HG03025 (cell line): Measurements from ENCODE around the gene PIAS4.
A peak's percentile ranks its signal among the peaks of the same experiment; 100 is the strongest.

Source experiments
- ATAC-seq: cut with Tn5 transposase; IDR thresholded peaks from one replicate; pipeline ENCODE4 v1.9.1; 2021; ENCODE audit warnings: mild to moderate bottlenecking, moderate library complexity; ENCODE audit not compliant: unreplicated experiment, low FRiP score

PIAS4 gene

DNA sequence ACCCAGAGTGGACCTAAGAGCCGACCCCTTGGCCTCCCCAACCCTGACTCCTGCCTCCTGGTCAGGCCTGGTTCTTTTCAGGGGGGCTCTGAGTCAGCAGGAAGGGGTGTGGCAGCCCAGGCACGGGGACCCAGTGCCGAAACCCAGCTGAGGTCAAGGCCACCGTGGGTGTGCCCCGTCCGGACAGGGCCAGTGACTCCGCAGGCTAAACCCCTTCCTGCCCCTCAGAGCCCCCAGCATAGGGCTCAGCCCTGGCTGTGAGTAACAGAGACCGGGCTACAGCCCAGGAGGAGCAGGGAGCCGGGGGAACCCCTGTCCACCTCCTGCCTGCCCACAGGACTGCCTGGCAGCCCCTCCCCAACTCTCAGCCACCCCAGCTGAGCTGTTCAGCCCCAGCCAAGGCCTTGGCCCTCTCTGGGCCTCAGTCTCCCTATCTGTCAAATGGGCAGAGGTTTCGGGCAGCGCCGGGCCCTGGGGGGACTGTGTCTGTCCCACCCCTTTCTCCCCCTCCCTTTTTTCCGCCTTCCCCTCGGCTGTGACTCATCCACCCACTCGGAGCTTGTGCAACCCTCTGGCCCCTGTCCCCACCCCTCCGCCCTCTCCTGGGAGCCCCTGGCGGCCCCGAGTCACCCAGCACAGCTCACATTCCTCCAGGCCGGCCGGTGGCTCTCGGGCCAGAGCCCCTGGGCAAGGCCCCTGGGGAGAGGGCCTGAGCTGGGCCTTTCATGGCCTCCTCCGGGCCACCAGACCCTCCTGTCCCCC lies 50.6 kb downstream of the PIAS4 start:
- ATAC-seq, result no peak

DNA sequence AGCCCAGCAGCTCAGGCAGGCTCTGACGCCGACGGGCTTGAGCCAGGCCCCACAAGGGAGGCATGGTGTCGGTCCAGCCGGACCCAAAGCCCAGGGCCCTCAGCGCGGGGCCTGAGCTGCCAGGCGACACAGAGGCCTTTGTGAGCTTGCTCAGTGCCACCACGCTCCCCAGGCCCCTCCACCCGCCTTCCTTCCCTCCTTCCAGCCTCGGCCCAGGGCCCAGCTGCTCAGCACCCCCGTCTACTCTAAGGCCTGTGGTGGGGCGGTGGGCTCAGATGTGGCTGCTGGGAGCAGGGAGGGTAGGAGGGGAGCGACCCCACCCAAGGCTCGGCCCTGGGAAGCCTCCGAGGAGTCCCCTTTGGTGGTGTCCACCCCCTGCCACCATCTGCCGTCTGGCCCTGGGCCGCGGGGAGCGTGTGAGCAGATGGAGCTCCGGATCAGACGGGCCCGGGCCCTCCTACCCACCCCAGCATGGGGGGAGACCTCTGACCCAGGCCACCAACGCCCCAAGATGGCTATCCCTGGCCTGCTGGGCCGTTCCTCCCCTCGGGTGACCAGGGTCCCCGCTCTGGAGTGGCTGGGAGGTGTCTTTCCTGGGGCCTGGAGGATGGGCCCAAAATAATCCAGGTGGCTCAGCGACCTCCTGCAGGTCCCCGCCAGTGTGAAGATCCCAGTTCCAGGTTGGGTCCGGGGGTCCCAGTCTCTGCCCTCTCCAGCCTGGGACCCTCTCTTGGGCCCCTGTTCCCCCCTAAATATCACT lies 51.3 kb downstream of the PIAS4 start:
- ATAC-seq, result no peak

DNA sequence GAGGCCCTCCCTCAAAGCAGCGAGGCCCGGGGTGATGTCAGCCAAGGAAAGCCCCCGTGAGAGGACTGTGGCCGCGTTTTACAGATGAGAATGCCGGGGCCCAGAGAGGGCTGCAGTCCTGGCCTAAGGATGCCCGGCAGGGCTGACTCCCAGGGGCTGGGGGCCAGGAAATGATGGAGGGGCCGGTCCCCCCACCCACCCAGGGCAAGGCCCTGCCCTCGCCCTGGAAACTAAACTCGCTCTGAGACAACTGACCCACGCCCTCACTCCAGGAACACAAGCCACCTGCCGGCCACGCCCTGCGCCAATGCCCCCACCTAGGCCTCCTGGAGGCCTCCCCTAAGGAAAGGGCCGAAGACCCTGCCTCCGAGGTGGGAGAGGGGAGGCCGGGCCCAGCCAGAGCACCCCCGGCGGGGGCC lies 51.9 kb downstream of the PIAS4 start:
- no peak for ATAC-seq

DNA sequence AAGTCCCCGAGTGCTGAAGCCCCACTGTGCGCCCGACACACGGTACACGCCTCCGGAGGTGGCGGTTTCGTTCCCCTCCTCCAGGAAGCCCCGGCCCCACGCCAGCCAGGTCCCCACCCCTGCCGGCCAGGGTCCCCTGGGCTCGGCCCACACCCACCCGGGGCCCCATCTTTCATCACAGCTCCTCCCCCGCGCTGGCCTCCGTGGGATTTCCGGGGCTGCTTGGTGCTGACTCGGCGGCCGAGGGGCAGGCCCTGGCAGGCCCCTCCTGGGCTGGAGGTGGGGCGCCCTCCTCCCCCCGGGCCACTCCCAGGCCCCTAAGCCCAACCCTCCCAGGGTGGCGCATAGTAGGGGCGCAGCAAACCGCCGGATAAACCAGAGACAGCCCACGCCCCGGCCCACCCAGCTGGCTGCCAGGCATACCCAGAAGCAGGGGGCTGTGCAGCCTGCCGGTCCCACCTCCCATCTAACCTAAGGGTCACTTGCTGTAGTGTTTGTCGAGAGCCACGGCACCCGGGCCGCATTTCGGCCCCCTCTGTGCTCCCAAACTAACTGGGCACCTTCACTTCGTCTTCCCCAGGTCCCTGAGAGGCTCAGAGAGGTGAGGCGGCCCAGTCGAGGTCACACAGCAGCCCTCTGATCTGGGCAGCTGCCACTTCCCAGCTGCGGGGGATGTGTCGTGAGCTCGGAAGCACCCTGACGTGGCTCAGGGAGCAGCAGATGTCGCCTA lies 52.5 kb downstream of the PIAS4 start:
- ATAC-seq, result no peak

DNA sequence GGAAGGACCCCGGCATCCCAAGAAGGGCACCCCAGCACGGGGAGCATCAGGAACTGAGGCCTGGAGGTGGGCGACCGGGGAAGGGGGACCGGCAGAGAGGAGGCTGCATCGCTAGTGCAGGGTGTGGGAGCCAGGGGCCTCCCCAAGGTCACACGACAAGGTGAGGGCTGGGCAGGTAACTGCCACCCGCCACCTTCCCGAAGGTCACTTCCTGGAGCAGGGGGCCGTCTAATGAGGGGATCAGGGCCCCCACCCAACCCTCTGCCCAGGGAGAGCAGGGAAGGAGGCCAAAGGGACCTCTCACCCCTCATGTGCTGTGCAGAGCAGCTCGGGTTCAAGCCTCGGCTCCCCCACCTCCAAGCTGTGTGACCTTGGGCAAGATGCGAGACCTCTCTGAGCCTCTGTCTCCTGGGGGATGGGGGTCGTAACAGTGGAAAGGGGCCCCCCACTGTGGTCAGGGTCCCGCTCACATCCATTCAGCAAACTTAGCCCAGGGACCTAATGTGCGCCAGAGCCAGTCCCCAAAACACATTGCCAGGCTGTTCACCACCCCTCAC lies 53.2 kb downstream of the PIAS4 start:
- ATAC-seq, result no peak

DNA sequence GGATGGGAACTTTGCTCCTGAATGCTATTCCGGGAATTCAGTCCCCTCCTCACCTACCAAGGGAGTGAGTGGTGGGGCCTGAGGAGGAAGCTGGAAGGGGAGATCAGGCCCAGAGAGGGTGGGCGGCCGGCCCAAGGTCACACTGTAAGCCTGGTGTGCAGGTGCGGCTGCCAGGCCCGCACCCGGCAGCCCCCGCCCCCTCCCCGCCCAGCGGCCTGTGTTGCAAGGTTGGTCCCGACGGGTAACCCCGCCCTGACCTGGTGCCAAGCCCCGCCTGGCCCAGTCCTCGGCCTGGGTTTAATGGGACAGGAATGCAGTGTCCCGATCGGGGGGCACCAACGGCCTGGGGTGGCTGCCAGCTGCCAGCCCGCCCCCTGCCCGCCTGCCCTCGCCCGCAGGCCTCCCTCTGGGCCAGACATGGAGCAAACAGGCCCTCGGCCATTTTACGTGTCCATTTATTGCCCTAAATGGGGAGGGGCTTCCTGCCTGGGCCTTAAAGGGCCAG lies 53.7 kb downstream of the PIAS4 start:
- no peak for ATAC-seq

DNA sequence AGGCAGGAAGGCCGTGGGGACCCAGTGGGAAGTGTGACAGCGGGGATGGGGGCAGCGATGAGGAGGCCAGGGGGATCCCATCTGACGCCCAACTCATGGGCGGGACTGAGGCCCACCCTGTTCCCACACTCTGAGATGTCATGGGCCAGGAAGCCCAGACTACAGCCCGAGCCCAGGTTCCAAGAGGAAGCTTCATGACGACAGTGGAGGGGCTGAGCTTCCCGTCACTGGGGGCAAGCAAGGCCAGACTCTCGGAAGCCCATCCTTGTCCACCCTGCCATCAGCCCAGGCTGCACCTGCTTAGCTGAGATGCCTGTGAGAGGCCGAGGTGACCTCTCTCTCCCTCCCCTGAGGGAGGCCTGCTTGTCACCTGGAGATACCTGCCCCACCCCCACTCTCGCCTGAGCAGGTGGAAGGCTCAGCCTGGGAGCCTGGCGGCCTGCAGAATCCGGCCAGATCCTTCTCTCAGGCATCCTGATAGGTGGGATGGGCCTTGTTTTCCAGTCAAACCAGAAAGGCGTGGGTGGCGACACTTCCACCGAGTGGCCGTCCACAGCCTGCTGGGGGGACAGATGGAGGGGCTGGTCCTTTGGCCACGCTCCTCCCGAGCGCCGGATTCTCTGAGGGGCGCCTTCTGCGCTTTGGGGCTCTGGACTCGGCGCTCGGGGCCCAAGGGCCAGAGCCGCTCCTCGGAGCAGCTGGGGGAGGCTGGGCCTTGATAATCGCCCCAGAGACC lies 54.3 kb downstream of the PIAS4 start:
- no peak for ATAC-seq

DNA sequence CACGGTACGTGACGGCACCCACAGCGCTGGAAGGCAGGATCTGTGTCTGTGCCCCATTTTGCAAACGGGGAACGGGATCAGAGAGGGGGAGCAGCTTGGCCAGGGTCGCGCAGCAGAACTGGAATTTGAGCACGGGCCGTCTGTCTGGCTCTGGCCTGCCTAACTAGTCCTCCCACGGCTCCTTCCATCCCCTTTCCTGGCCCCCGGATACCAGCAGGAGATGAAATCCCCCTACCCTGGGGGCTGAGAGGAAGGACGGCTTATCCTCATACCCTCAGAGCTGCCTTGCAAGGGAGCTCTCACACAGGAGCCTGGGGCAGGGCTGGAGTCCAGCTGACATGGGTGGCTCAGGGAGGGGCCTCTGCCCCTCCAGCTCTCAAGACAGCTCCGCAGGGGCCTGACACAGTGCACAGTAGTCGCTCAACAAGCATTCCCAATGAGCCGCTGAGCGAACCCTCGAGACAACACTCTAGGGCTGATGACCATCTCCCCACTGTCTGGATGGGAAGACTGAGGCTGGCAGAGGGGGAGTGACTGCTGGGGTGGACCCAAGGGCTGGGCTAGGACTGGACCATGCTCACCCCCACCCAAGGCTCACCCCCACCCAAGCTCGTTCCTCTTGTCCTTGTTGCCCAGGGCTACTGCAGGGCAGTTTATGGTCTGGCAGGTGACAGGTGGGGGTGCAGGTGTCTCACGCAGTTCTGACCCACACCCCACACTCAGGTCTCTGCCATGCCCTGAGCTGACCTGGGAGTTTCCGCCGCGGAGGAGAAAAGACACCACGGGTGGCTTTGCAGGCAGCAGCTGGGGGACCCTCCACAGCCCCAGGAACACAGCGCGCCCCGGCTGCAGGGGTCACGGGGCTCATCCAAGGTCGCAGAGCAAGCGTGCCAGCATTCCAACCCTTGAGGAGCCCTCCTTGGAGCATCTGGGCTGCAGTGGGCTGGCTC lies 55.2 kb downstream of the PIAS4 start:
- ATAC-seq, result no peak

DNA sequence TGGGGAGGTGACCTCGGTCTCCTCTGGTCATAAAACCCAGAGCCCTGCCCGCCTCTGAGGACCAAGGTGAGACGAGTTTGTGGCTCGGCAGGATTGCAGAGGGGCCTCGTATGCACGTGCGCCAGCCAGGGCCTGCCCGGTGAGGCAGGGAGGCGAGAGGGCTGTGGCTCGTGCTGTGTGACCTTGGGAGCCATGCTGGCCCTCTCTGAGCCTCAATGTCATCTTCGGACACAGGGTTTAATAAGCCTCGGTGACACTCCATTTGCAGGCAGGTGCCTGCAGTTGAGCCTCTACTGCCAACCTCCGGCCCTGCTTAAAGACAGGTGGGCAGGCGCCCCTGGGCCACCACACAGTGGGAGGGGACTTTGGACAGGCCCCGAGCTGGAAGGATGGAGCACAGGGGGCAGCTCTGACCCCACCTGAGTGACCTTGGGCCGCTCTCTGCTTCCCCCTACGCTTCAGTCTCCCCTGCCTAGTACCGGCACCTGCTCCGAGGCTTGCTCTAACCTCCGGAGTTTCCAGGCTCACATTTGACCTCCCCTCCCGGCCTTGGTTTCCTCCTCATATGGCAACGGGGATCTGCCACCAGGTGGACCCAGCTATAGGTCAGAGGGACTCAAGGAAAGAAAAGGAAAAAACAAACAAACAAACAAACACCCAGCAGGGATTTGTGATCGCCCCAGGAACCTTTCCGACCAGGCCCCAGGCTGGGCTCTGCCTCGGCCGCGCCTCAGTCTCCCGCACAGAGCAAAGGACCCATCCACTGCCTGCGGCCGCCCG lies 56.0 kb downstream of the PIAS4 start:
- ATAC-seq, result no peak

DNA sequence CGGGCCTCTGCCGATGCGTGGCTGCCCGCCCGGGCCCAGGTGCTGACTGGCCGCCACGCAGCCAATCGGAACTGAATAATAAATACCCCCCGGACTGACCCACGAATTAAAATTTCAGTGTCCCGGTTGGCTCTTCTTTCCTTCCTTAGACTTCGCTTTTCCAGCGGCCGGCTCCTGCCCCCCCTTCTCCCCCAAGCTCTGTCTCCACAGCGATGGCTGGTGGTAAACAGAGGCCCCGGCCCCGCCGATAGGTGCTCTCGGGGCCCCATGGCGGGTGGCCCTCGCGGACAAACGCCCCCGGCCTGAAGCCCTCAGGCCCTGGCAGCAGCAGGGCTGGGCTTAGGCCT lies 56.6 kb downstream of the PIAS4 start:
- ATAC-seq, result no peak

DNA sequence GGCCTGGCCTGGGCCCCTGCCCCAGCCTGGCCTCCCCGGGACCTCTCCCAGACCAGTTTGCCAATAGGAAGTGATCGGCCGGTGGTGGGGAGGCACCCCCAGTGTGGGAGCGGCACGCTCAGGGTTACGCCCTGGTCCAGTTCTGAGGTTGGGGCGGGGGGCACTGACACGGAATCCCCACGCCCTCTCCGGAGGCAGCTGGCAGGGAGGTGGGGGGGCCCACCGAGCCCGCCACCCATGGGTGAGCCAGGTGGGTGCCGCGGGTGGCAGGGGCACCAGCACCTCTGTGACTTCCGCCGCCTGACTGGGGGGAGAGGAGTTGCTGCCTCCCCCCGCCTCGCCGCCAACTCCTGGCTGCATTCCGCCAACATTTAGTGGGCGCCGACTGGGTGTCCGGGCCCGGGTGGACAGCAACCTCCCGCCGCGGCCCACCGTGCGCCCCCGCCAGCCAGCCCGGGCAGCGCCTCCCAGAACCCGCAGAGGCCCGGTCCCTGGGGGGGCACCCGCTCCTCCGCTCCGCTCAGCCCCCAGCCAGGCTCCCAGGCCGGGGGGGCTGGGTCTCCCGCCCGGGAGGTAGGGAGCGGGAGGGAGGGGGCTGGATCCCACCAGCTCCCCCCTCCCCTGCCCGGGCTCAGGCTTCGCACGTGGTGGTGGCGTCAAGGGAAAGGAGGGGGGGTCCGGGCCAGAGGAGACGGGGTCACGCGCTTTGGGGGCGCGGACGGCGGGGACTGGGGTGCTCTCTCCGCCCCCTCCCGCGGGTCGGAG lies 57.1 kb downstream of the PIAS4 start:
- ATAC-seq, result peak; percentile 0

DNA sequence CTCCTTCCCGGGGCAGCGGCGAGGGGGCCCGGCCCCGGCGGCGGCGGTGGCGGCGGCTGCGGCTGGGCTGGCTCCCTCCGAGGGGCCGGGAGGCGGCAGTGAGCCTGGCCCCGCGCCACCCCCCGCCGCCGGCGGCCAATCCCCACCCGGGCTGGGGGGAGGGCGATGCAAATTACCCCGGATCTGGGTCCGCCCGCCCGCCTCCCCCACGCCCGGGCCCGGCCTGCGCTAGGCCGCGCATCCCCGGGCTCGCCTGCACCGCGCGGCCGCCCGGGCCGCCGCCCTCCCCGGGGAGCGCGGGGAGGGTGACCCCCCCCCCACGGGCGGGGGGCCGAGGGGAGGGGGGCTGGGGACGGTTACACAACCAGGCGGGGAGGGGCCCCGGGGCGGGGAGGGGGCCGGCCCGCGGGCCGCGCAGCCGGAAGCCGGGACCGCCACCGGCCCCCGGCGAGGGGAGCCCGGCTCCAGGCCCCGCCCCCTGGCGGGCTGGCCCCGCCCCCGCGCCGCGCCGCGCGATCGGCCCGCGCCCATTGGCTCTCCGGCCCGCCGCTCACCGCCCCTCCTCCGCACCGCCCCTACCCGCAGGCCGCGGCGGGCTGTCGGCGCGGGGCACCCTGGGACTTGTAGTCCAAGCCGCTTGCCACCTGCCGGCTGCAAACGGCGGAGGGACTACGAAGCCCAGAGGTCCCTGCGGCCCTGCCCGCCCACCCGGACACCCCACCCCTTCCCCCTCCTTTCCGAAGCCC lies 58.1 kb downstream of the PIAS4 start:
- peak; percentile 58 for ATAC-seq

DNA sequence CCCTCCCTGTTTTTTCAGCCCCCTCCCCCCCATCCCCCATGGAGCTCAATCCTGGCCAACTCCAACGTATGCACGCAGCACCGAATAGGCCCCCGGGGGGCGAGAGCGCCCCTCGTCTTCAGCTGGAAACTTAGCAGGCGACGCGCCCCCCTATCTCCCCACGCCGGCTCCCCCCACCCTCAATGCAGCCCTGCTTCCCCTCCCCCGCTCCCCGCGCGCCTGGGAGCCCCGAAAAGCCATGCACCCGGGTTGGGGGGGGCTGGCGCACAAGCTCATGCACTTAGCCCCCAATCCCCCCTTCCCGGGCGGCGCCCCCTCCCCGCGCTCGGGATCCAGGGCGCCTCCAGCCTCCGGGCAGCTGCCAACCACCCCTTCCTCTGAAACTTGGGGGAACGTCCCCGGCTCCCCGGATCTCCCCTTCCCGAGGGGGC lies 58.7 kb downstream of the PIAS4 start:
- ATAC-seq, result no peak

DNA sequence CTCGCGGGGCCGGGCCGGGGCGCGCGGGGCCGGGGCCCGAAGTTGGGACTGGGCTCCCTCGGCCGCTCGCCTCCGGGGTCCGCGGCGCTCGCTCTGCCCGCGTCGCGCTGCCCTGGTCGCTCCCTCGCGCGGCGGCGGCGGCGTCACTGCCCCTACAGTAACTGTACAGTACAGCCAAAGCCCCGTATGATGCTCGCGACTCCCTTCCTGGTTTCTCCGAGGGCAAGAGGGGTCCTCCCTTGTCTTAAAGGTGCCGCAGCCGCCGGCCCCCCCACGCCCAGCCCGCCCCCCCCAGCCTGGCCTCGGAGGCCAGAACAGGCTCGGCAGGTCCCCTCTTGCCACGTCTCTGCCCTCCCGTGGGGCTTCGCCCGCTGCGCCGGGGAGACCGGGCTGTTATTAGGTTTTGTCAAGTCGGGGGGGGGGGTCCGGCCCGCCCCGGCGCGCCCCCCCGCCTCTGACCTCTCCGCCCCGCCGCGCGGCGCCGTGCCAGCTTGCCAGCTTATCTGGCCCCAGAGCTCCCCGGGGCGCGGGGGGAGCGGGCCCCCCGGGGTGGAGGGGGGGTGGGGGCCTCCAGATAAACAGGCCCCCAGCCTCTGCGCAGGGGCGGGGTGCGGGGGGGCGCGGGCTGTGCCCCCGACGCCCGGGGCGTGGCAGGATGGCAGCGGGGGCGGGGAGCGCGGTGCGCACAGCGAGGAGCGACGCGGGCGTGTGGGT lies 59.3 kb downstream of the PIAS4 start, which contains the start of gene ZBTB7A:
Gene ZBTB7A, minus strand, starts transcription at position 218 of the 714 bp plus-strand sequence. CDS start 11,667 bp downstream, outside the sequence.
- no peak for ATAC-seq

DNA sequence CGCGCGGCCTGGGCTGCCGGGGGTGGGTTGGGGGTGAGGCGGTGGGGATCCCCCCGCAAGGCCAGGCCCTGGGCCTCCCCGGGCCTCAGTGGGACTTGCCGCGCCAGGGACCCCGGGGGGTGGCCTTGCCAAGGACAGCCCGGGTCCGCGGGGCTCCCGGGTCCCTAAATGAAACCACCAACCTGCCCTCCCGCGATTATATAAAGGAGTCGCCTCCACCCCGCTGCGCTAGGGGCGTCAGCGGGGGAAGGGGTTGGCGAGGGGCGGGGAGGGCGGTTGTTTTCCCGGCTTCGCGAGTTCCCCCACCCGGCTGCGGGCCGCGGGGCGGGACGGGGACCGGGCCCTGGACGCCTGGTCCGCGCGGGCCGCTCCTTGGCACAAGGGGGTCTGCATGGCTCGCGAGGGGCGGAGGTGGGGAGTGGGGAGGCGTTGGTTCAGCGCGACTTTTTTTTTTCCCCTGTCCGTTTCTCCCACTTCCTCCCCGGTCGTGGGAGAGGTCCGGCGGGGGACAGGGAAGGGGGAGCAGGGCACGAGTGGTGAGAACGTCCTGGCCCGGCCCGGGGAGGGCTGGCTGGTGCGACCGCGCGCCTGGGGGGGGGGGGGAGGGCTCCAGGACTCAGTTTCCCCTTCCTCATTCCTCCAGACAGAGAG lies 60.0 kb downstream of the PIAS4 start:
- ATAC-seq, result no peak
